ENCODE results near the gene TRAFD1.
"Not testable (repeated sequence)": the region's sequence is repeated elsewhere in the genome, so short reads cannot be mapped to it uniquely, and the experiment has no call there.

Gene TRAFD1

GRCh38 chr12:112116232-112117060 lies 8.9 kb upstream of the TRAFD1 start:
- DNase-seq: peak; percentile 72

- no peak for DNase-seq
These were observed 7.7 kb upstream of the TRAFD1 start for GRCh38 chr12:112117685-112118084.

DNA sequence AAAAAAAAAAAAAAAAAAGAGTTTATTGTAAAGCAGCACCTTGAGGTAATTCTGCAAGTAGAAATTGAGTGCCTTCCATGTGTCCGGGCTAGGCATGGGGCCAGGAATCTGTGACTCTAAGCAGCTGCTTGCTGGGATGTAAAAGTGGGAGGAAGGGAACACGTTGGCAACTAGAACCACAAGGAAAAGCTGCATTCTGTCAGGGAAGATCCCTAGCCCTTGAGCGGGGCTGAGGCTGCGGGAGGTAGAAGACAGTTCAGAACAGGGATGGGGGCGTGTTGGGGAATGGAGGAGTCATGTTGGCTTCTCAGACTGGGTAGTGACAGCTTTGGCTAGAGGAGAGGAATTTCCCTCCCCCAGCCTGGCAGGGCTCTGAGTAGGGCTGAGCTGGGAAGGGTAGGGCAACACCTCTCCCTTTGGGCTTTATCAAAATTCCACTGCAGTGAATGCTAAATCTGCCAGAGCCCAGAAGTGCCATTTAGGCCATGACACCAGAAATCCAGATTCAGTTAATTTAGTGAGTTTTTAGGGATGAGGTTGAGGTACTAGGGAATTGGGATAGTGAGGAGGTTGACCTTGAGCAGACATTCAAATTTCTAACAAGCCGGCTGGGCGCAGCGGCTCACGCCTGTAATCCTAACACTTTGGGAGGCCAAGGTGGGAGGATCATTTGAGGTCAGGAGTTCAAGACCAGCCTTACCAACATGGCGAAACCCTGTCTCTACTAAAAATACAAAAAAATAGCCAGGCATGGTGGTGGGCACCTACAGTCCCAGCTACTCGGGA lies 3.4 kb upstream of the TRAFD1 start:
- no peak for DNase-seq

DNA sequence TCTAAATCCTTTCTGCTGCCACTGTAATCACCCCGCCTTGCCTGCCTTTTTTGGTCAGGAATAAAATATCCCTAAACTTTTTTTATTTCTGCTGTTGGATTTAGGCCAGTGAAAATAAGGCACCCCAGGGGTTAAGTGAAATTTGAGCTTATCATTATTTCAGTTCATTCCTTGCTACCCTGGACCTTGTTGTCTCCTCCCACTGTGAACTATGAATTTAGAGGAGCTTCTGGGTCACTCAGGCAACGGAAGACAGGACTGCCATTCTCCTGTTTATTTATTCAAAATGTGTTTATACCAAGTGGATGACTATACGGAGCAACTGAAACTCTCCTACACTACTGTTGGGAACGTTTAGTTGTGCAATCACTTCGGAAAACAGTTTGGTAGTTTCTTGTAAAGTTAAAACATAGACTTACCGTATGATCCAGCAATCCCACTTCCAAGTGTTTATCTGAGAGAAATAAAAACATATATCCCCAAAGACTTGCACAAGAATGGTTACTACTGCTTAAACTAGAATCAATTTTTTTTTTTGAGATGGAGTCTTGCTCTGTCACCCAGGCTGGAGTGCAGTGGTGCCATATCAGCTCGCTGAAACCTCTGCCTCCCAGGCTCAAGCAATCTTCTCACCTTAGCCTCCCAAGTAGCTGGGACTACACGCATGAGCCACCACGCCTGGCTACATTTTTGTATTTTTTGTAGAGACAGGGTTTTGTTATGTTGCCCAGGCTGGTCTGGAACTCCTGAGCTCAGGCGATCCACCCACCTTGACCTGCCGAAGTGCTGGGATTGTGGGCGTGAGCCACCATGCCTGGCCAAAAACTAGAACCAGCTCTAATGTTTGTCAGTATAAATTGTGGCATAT lies 2.3 kb upstream of the TRAFD1 start:
- no peak for DNase-seq

DNA sequence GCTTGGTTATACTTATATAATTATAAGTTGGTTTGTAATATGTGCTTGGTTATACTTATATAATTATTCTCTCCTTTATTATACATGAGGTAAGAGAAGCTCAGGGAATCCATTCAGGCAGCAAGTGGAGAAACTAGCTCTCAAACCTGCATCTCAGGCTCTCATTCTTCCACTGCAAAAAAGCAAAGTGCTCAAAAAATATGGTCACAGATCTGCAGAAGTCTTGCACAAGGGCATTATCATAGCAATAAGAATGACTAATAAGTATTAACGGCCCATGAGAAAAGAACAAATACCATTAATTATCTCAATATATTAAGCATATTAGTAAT lies 476 bp upstream of the TRAFD1 start:
- DNase-seq: no peak

- DNase-seq: peak; percentile 20
These were observed 659 bp downstream of the TRAFD1 start for GRCh38 chr12:112126000-112126438.

DNA sequence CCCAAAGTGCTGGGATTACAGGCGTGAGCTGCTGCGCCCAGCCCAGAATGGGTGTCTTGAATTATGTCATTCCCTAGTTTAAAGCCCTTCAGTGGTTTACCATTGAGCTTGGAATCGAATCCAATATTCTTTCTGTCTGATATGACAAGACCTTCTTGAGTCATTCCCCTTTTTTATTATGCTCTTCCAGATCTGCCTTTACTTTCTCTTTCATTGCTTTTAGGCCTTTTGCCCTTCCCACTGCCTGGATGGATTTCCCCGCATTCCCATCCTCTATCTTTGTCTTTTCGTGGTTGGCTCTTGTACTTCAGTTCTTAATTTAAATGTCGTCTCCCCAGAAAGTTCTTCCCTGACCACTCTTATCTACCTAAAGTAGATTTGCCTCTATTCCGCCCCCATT lies 1.6 kb downstream of the TRAFD1 start:
- peak; percentile 81 for DNase-seq

GRCh38 chr12:112130441-112130998 lies 5.2 kb downstream of the TRAFD1 start:
- DNase-seq: peak; percentile 89

DNA sequence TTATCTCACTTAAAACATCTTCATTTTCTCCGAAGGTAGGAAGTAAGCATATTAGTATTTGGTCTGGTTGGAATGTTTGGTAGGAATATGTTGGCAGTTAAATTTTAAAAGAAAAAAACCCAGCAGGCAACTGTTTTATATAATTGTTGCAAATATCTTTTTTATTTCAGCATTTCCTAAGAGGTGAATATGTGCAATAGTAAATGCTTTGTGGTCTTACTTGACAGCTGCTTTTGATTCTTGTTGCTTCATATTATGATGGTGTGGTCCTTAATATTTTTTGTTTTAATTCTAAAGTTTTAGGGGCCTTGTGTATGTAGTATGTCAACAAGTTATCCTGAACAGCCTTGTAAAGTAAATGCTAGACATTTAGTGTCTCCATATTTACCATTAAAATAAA lies 6.3 kb downstream of the TRAFD1 start:
- no peak for DNase-seq

DNA sequence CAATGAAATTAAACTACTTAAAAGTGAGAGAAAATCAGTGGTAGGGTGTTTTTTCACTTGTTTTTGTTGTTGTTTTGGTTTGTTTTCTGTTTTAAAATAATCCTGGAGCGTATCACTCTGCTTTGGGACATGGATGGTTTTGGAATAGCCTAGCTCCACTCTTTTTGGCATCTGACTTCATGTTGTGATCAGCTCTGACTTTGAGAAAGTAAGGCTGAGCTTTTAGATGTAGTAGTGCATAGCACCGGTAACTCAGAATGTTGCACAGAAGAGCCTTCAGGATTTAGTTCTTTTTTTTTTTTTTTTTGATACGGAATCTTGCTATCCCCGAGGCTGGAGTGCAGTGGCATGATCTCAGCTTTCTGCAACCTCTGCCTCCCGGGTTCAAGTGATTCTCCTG lies 8.1 kb downstream of the TRAFD1 start:
- DNase-seq: no peak

- no peak for DNase-seq
These were observed 9.4 kb downstream of the TRAFD1 start for GRCh38 chr12:112134731-112135130.

DNA sequence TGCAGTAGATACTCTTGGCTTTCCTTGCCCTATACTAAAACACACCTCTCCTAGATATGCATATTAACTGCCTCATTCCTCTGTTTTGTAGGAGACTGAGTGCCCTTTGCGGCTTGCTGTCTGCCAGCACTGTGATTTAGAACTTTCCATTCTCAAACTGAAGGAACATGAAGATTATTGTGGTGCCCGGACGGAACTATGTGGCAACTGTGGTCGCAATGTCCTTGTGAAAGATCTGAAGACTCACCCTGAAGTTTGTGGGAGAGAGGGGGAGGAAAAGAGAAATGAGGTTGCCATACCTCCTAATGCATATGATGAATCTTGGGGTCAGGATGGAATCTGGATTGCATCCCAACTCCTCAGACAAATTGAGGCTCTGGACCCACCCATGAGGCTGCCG lies 15.4 kb downstream of the TRAFD1 start:
- DNase-seq: peak; percentile 76

DNA sequence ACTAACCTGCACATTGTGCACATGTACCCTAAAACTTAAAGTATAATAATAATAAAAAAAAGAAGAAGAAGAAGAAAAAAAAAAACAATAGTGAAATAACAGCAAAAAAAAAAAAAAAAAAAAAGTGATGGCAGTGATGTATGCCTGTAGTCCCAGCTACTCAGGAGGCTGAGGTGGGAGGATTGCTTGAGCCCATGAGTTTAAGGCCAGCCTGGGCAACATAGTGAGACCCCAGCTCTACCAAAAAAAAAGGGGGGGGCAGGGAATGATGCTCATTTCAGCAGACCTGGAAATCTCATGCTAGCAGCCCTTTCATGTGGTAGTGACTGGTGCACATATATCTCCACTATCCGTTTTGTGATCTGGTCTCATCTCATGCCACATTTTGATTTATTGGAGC lies 20.8 kb downstream of the TRAFD1 start:
- no peak for DNase-seq

- no peak for DNase-seq
These were observed 22.7 kb downstream of the TRAFD1 start for GRCh38 chr12:112148031-112148513.

GRCh38 chr12:112149596-112149995 lies 24.2 kb downstream of the TRAFD1 start:
- DNase-seq: peak; percentile 17

- DNase-seq: no peak
These were observed 26.6 kb downstream of the TRAFD1 start for GRCh38 chr12:112151766-112152541.

- DNase-seq: no peak
These were observed 28.0 kb downstream of the TRAFD1 start for GRCh38 chr12:112153181-112153892.

- no peak for DNase-seq
These were observed 28.5 kb downstream of the TRAFD1 start for GRCh38 chr12:112153893-112154219.

- not testable (repeated sequence) for DNase-seq
These were observed 33.2 kb downstream of the TRAFD1 start for GRCh38 chr12:112158461-112159145.

GRCh38 chr12:112159146-112159541 lies 33.8 kb downstream of the TRAFD1 start:
- no peak for DNase-seq

GRCh38 chr12:112160611-112161010 lies 35.3 kb downstream of the TRAFD1 start:
- DNase-seq: no peak

Measured in suppressor macrophage treated with lipopolysaccharide for 4 hours (primary cell).